Transverse colon (tissue), 4 donors: ENCODE data around the gene TRABD2B. TPM values are rescaled to one million over a fixed set of nuclear protein-coding genes. Genes with fewer than 3 reads are reported as not detected.
A peak's percentile ranks its signal among the peaks of the same experiment; 100 is the strongest.

Source experiments
- DNase-seq: peaks from one replicate; pipeline ENCODE4 v3.0.0-alpha.2; 2019
- H3K27ac ChIP-seq, 4 donors: fragments of 200-600 bp; sonication (generic); 2 replicates each; pipeline ENCODE4 v1.5.1; 2016 to 2018; ENCODE audit warnings: inconsistent platforms in 4 of 4
- H3K27me3 ChIP-seq: fragments of 200-600 bp; sonication (generic); 2 replicates; pipeline ENCODE4 v1.5.1; 2017; ENCODE audit warnings: inconsistent platforms
- H3K36me3 ChIP-seq, 4 donors: fragments of 200-600 bp; sonication (generic); 2 replicates each; pipeline ENCODE4 v1.5.1; 2017 to 2019; ENCODE audit warnings: inconsistent platforms in 4 of 4
- H3K4me1 ChIP-seq, 4 donors: fragments of 200-600 bp; sonication (generic); 2 replicates each; pipeline ENCODE4 v1.5.1; 2017 to 2020; ENCODE audit warnings: inconsistent platforms in 4 of 4
- H3K4me3 ChIP-seq, 4 donors: fragments of 200-600 bp; sonication (generic); 1 replicate in 1 of 4; 2 replicates in 3 of 4; pipeline versions ENCODE4 v1.5.1 to v1.6.1; 2017 to 2019; ENCODE audit warnings: inconsistent platforms in 4 of 4
- H3K9me3 ChIP-seq, 2 donors: fragments of 200-600 bp; sonication (generic); 2 replicates each; pipeline ENCODE4 v1.5.1; 2017 to 2019; ENCODE audit warnings: inconsistent platforms in 2 of 2
- CTCF ChIP-seq, 5 experiments: fragments of 200-600 bp in 3 of 5; fragments of 450-650 bp in 2 of 5; sonication (generic) in 3 of 5; IDR thresholded peaks; 1 replicate in 2 of 5; 2 replicates in 3 of 5; pipeline ENCODE4 v1.5.1; 2016 to 2017; ENCODE audit warnings: antibody characterized with exemption in 5 of 5, inconsistent platforms in 3 of 5, mild to moderate bottlenecking in 2 of 5, moderate library complexity in 1 of 5
- EP300 ChIP-seq: sonication (generic); formaldehyde crosslinking; IDR thresholded peaks from one replicate; pipeline ENCODE4 v1.6.1; 2017; ENCODE audit warnings: antibody characterized with exemption, low read depth
- POLR2A ChIP-seq: fragments of 450-650 bp; IDR thresholded peaks from one replicate; pipeline ENCODE4 v1.6.1; 2016; ENCODE audit warnings: antibody characterized with exemption, mild to moderate bottlenecking, moderate library complexity
- POLR2AphosphoS5 ChIP-seq, 3 donors: sonication (generic); formaldehyde crosslinking; IDR thresholded peaks; one replicate each; pipeline ENCODE4 v1.6.1; 2016; ENCODE audit warnings: antibody characterized with exemption in 3 of 3
- WGBS, 2 donors: methylation state at CpG; one replicate each; pipeline ENCODE4 v1.1.5; 2018; ENCODE audit warnings: low coverage in 1 of 2; 5-methylcytosine and 5-hydroxymethylcytosine counted together
- in situ Hi-C, 4 donors: fragments of 200-750 bp; cut with MboI; loops; one replicate each; pipeline versions ENCODE4 v1.15.0 to v1.15.1; 2017; ENCODE audit warnings: low sequenced_read_pairs in 3 of 4, low pct_ligation_motif_present in 1 of 4, low pct_unique_long_range_greater_than_20kb in 1 of 4
- intact Hi-C: fragments of 100-400 bp; cut with DNase I; formaldehyde crosslinking; loops from one replicate; pipeline ENCODE4 v1.15.1; 2023; ENCODE audit warnings: low total_unique reads
- total RNA-seq, 4 donors: library from RNA; depleted of rRNA; stranded (reverse); fragments of >200 nt; gene quantifications; one replicate each; pipeline ENCODE4 v1.1.0, GENCODE V29; 2016

The TRABD2B gene
- total RNA-seq, 4 donors from 2014 or later, result 0.27 to 0.48 (median 0.37) TPM; not detected in 1

GRCh38 chr1:48005253-48006117 is 8.3 kb upstream of the TRABD2B start:
- intact Hi-C loops, result no loop called here
- no peaks in the 10 kb centered on the region for H3K36me3 ChIP-seq
- peaks cover 0 to 5% (median 0%) of the 10 kb centered on the region in 4 donors for H3K4me1 ChIP-seq
- in situ Hi-C loops, result no loop called here
- H3K27me3 ChIP-seq, result no peaks in the 10 kb centered on the region
- H3K9me3 ChIP-seq, result no peaks in the 10 kb centered on the region
- H3K27ac ChIP-seq, result no peak overlapping the region
- WGBS, 2 donors, result 76 to 89% methylated on average over 5 to 8 of the region's 8 CpGs
- no peak for TF ChIP-seq POLR2A
- no peak for TF ChIP-seq POLR2AphosphoS5 (IDR thresholded peaks at IDR 0.05)
- no peak for TF ChIP-seq CTCF (IDR thresholded peaks at IDR 0.05)
- TF ChIP-seq EP300, result no peak
- H3K4me3 ChIP-seq, result no peak overlapping the region
- DNase-seq, result no peak

GRCh38 chr1:48003741-48004531 is 6.8 kb upstream of the TRABD2B start:
- Histone ChIP-seq H3K27me3 (peaks cover 4% of the 10 kb centered on the region), H3K4me3 (no peak overlapping the region), H3K27ac (no peak overlapping the region), H3K4me1 (peaks cover 0 to 5% (median 0%) of the 10 kb centered on the region in 4 donors), H3K9me3 (no peaks in the 10 kb centered on the region), H3K36me3 (no peaks in the 10 kb centered on the region)
- TF ChIP-seq EP300 (no peak), POLR2A (no peak), POLR2AphosphoS5 (IDR thresholded peaks at IDR 0.05) (no peak), CTCF (IDR thresholded peaks at IDR 0.05) (no peak)
- intact Hi-C loops, result no loop called here
- DNase-seq, result peak; percentile 56
- 45 to 55% methylated on average over 5 to 6 of the region's 6 CpGs for WGBS, 2 donors
- in situ Hi-C loops, result no loop called here

- intact Hi-C loops, result no loop called here
- H3K27me3 ChIP-seq, result peaks cover 16% of the 10 kb centered on the region
- TF ChIP-seq CTCF (IDR thresholded peaks at IDR 0.05) (no peak), POLR2A (no peak), POLR2AphosphoS5 (IDR thresholded peaks at IDR 0.05) (no peak), EP300 (no peak)
- no peaks in the 10 kb centered on the region for H3K36me3 ChIP-seq
- peaks cover 0 to 8% (median 4%) of the 10 kb centered on the region in 4 donors for H3K4me1 ChIP-seq
- H3K4me3 ChIP-seq, result no peak overlapping the region
- WGBS, 2 donors, result 80 to 90% methylated on average over 2 of the region's 2 CpGs
- DNase-seq, result no peak
- in situ Hi-C loops, result no loop called here
- H3K27ac ChIP-seq, result no peak overlapping the region
- no peaks in the 10 kb centered on the region for H3K9me3 ChIP-seq
Observed at GRCh38 chr1:48002142-48002541, 5.0 kb upstream of the TRABD2B start.

GRCh38 chr1:48001696-48002095 is 4.5 kb upstream of the TRABD2B start:
- Histone ChIP-seq H3K4me1 (peaks cover 0 to 12% (median 8%) of the 10 kb centered on the region in 4 donors), H3K36me3 (no peaks in the 10 kb centered on the region), H3K9me3 (no peaks in the 10 kb centered on the region), H3K27ac (no peak overlapping the region), H3K27me3 (peaks cover 20% of the 10 kb centered on the region), H3K4me3 (no peak overlapping the region)
- in situ Hi-C loops, result no loop called here
- no peak for DNase-seq
- 64 to 69% methylated on average over 2 of the region's 2 CpGs for WGBS, 2 donors
- TF ChIP-seq CTCF (IDR thresholded peaks at IDR 0.05), result no peak
- no peak for TF ChIP-seq POLR2A
- TF ChIP-seq EP300, result no peak
- no peak for TF ChIP-seq POLR2AphosphoS5 (IDR thresholded peaks at IDR 0.05)
- intact Hi-C loops, result no loop called here
